ENCODE measurements around the gene LMTK3. TPM values are rescaled to one million over a fixed set of nuclear protein-coding genes. Genes with fewer than 3 reads are reported as not detected.

LMTK3 gene
- total RNA-seq, 1 experiment from 2014 or later, result not detected

DNA sequence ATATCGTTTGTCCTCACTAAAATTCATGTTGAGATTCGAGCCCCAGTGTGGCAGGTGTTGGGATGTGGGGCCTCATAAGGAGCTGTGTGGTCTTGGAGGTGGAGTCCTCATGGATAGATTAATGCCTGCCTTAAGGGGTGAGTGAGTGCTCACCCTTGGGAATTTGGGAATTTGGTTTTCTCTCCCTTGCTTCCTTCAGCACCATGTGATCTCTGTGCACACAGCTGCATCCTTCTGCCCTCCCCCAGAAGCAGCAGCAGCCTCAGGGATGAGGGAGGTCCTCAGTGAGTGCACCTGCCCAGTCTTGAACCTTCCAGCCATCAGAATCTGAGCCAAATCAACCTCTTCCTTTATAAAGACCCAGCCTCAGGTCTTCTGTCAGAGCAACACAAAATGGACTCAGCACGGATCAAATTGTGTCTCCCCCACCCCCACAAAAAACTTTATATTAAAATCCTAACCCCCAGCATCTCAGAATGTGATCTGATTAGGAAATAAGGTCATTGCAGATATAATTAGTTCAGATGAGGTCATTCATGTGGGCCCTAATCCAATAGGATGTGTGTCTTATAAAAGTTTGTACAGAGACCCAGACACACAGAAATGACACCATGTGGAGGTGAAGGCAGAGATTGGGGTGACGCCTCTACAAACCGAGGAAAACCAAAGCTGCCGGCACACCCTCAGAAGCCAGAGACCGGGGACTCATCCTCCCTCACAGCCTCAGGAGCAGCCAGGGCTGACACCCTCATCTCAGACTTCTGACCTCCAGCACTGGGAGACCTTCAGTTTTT lies 29.6 kb downstream of the LMTK3 start:
- Histone ChIP-seq H3K36me3 (ENCODE audit: insufficient read depth, low read length) (no peaks in the 10 kb centered on the region), H3K4me2 (ENCODE audit: low read depth, low read length, poor library complexity, severe bottlenecking) (no peak overlapping the region), H3K4me3 (ENCODE audit: low read length) (no peak overlapping the region), H4K20me1 (ENCODE audit: insufficient read depth, low read depth, low read length) (no peaks in the 10 kb centered on the region), H2AFZ (ENCODE audit: low read length) (no peak overlapping the region), H3K9ac (ENCODE audit: low read length) (no peak overlapping the region), H3K79me2 (ENCODE audit: low read length) (no peaks in the 10 kb centered on the region), H3K27me3 (ENCODE audit: low read length) (no peaks in the 10 kb centered on the region), H3K4me1 (ENCODE audit: low read length) (no peaks in the 10 kb centered on the region), H3K9me3 (ENCODE audit: low read length) (no peaks in the 10 kb centered on the region), H3K9me2 (replicated peaks; ENCODE audit: insufficient read depth, low read length) (no peaks in the 10 kb centered on the region), H3K27ac (ENCODE audit: low read length) (no peak overlapping the region)
- DNase-seq, result no peak

DNA sequence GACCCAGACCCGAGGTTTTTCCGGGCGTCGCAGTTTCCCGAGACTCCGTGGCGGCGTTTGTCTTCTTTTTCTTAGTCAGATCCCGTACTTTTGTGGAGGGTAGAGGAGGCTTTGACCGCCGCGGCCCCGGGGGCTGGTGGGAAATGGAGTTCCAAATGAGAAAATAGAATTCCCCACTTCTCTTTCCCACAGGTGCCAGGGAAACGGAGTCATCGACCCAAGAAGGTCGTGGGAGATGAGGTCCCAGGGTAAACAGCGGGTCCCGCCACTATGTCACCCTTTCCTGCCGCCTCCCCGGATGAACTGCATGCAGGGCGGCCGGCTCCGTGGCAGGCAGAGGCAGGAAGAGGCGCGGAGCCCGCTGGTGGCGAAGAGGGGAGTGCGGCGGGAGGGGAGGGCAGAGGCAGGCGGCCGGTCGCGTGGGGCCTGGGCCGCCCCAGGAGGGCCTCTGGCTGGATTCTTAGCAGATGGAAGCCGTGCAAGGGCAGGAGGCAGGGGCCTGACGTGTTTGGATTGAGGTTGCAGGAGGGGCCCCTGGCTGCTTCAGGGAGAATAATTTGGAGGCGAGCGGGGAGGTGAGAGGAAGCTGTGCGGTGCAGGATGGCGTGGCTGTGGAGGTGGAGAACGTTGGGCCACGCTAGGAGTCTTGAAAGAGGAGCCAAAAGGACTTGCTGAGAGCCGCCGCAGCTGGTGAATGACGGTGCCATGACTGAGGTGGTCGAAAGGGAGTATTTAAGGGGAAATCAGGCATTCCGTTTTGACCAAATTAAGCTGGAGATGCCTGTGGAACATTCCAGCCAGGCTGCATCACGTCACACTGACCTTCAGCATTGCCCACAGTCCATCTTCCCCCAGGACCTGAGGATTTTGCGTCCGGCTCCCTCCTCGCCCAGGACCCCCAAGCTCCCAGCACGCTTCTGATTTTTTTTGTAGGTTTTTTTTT lies 30.8 kb downstream of the LMTK3 start:
- no peak overlapping the region for H3K27ac ChIP-seq (ENCODE audit: low read length)

DNA sequence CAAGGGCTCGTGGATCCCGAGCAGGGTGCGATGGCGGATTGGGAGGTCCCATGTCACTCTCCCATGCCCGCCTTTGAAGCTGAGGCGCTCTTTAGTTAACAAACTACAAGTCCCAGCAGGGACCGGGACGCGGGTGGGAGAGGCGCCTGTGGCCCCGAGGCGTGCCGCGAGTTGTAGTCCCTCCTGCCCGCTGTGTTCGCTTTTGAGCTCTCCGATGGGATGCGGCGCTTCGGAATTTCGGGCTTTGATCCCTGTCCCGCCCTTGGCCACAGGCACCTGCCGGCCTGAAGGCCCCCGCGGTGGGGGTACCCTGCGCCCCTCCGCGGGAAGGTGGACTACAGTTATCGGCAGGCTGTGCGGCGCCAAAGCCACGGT lies 31.5 kb downstream of the LMTK3 start:
- no peaks in the 10 kb centered on the region for H3K9me2 ChIP-seq (replicated peaks; ENCODE audit: insufficient read depth, low read length)
- no peaks in the 10 kb centered on the region for H3K9me3 ChIP-seq (ENCODE audit: low read length)
- H3K4me3 ChIP-seq (ENCODE audit: low read length), result no peak overlapping the region
- H3K79me2 ChIP-seq (ENCODE audit: low read length), result no peaks in the 10 kb centered on the region
- H3K27ac ChIP-seq (ENCODE audit: low read length), result no peak overlapping the region
- no peak overlapping the region for H2AFZ ChIP-seq (ENCODE audit: low read length)
- H3K4me1 ChIP-seq (ENCODE audit: low read length), result no peaks in the 10 kb centered on the region
- no peak for DNase-seq
- H4K20me1 ChIP-seq (ENCODE audit: insufficient read depth, low read depth, low read length), result no peaks in the 10 kb centered on the region
- no peak overlapping the region for H3K4me2 ChIP-seq (ENCODE audit: low read depth, low read length, poor library complexity, severe bottlenecking)
- H3K36me3 ChIP-seq (ENCODE audit: insufficient read depth, low read length), result no peaks in the 10 kb centered on the region
- no peaks in the 10 kb centered on the region for H3K27me3 ChIP-seq (ENCODE audit: low read length)
- H3K9ac ChIP-seq (ENCODE audit: low read length), result no peak overlapping the region

More for the DNA sequence above, 30.8 kb downstream of the LMTK3 start:
- no peak overlapping the region for H3K4me2 ChIP-seq (ENCODE audit: low read depth, low read length, poor library complexity, severe bottlenecking)
- no peak overlapping the region for H3K4me3 ChIP-seq (ENCODE audit: low read length)
- no peak overlapping the region for H2AFZ ChIP-seq (ENCODE audit: low read length)
- no peaks in the 10 kb centered on the region for H3K9me2 ChIP-seq (replicated peaks; ENCODE audit: insufficient read depth, low read length)
- H3K9ac ChIP-seq (ENCODE audit: low read length), result no peak overlapping the region
- no peak for DNase-seq
- H3K27me3 ChIP-seq (ENCODE audit: low read length), result no peaks in the 10 kb centered on the region
- no peaks in the 10 kb centered on the region for H4K20me1 ChIP-seq (ENCODE audit: insufficient read depth, low read depth, low read length)
- H3K79me2 ChIP-seq (ENCODE audit: low read length), result no peaks in the 10 kb centered on the region
- no peaks in the 10 kb centered on the region for H3K9me3 ChIP-seq (ENCODE audit: low read length)
- H3K36me3 ChIP-seq (ENCODE audit: insufficient read depth, low read length), result no peaks in the 10 kb centered on the region
- H3K4me1 ChIP-seq (ENCODE audit: low read length), result no peaks in the 10 kb centered on the region

DNA sequence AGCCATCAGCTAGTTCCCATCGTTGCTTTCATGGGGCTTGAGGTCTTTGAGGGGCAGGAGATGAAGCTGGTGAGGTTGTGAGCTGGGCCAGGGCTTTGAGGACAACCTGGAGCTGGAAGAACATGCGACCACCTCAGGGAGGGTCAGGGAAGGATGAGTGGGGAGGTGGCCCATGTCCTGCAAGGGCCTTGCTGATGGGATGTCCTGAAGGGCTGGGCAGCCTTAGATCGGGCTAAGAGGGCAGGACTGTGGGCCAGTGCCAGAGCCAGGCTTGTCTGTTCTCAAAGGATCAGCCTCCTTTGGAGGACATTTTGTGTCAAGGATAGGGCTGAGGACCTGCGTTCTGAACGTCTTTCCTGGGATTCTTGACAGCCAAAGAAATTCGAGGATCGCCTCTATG lies 31.9 kb downstream of the LMTK3 start:
- Histone ChIP-seq H3K27me3 (ENCODE audit: low read length) (no peaks in the 10 kb centered on the region), H3K36me3 (ENCODE audit: insufficient read depth, low read length) (0 out of 2 replicates have a peak, but pooled peaks cover 2% of the 10 kb centered on the region), H2AFZ (ENCODE audit: low read length) (no peak overlapping the region), H3K27ac (ENCODE audit: low read length) (no peak overlapping the region), H3K4me3 (ENCODE audit: low read length) (no peak overlapping the region), H3K9me3 (ENCODE audit: low read length) (no peaks in the 10 kb centered on the region), H3K4me1 (ENCODE audit: low read length) (no peaks in the 10 kb centered on the region), H3K4me2 (ENCODE audit: low read depth, low read length, poor library complexity, severe bottlenecking) (no peak overlapping the region), H3K79me2 (ENCODE audit: low read length) (no peaks in the 10 kb centered on the region), H4K20me1 (ENCODE audit: insufficient read depth, low read depth, low read length) (no peaks in the 10 kb centered on the region), H3K9me2 (replicated peaks; ENCODE audit: insufficient read depth, low read length) (no peaks in the 10 kb centered on the region), H3K9ac (ENCODE audit: low read length) (no peak overlapping the region)
- DNase-seq, result no peak

DNA sequence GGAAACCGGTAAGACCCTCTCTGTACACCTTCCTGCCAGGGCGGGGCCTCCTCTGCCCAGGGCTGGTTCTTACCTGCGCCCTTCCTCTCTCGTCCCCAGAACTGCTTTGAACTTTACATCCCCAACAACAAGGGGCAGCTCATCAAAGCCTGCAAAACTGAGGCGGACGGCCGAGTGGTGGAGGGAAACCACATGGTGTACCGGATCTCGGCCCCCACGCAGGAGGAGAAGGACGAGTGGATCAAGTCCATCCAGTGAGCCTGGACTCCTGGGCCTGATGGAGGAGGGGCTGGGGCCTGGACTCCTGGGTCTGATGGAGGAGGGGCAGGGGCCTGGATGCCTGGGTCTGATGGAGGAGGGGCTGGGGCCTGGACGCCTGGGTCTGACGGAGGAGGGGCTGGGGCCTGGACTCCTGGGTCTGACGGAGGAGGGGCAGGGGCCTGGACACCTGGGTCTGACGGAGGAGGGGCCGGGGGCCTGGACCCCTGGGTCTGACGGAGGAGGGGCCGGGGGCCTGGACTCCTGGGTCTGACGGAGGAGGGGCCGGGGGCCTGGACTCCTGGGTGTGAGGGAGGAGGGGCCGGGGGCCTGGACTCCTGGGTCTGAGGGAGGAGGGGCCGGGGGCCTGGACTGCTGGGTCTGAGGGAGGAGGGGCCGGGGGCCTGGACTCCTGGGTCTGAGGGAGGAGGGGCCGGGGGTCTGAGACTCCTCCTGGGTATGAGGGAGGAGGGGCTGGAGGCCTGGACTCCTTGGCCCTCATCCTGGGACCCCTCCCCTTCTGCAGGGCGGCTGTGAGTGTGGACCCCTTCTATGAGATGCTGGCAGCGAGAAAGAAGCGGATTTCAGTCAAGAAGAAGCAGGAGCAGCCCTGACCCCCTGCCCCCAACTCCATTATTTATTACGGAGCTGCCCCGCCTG lies 33.0 kb downstream of the LMTK3 start:
- Histone ChIP-seq H3K79me2 (ENCODE audit: low read length) (no peaks in the 10 kb centered on the region), H3K4me1 (ENCODE audit: low read length) (no peaks in the 10 kb centered on the region), H4K20me1 (ENCODE audit: insufficient read depth, low read depth, low read length) (no peaks in the 10 kb centered on the region), H3K27me3 (ENCODE audit: low read length) (no peaks in the 10 kb centered on the region), H3K4me2 (ENCODE audit: low read depth, low read length, poor library complexity, severe bottlenecking) (no peak overlapping the region), H3K27ac (ENCODE audit: low read length) (no peak overlapping the region), H3K9me2 (replicated peaks; ENCODE audit: insufficient read depth, low read length) (no peaks in the 10 kb centered on the region), H3K4me3 (ENCODE audit: low read length) (no peak overlapping the region), H3K9ac (ENCODE audit: low read length) (no peak overlapping the region), H3K9me3 (ENCODE audit: low read length) (no peaks in the 10 kb centered on the region), H2AFZ (ENCODE audit: low read length) (no peak overlapping the region), H3K36me3 (ENCODE audit: insufficient read depth, low read length) (0 out of 2 replicates have a peak, but pooled peaks cover 3% of the 10 kb centered on the region)
- DNase-seq, result no peak

DNA sequence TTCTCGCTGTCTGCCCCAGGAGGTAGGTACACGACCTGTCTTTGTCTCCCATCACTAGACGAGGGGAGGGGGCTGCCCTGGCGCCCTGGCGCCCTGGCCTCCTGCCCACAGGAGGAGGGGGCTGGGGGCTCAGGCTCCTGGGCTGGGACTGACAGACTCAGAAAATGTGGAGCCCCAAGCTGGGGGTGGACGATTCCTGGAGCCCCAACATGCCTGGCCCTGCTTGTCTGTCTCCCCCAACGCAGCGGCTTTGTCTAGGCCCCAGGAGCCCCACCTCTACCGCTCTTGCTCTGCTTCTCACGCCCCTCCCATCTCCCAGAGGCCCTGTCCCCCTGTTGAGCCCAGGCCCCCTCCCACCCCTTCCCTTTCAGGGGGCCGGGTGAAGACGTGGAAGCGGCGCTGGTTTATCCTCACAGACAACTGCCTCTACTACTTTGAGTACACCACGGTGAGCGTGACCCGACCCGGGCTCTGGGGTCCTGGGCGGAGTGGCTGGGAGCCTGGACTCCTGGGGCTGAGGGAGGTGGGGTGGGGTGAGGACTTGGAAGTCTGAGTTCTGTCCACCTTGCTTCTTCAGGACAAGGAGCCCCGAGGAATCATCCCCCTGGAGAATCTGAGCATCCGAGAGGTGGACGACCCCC lies 33.8 kb downstream of the LMTK3 start:
- no peak overlapping the region for H3K4me3 ChIP-seq (ENCODE audit: low read length)
- no peak overlapping the region for H3K9ac ChIP-seq (ENCODE audit: low read length)
- H3K36me3 ChIP-seq (ENCODE audit: insufficient read depth, low read length), result peaks cover 9% of the 10 kb centered on the region
- no peak overlapping the region for H2AFZ ChIP-seq (ENCODE audit: low read length)
- no peaks in the 10 kb centered on the region for H3K9me3 ChIP-seq (ENCODE audit: low read length)
- 0 out of 2 replicates have a peak, but pooled peaks cover 4% of the 10 kb centered on the region for H4K20me1 ChIP-seq (ENCODE audit: insufficient read depth, low read depth, low read length)
- no peaks in the 10 kb centered on the region for H3K9me2 ChIP-seq (replicated peaks; ENCODE audit: insufficient read depth, low read length)
- no peaks in the 10 kb centered on the region for H3K79me2 ChIP-seq (ENCODE audit: low read length)
- H3K27me3 ChIP-seq (ENCODE audit: low read length), result no peaks in the 10 kb centered on the region
- no peak for DNase-seq
- H3K4me1 ChIP-seq (ENCODE audit: low read length), result no peaks in the 10 kb centered on the region
- H3K27ac ChIP-seq (ENCODE audit: low read length), result no peak overlapping the region
- H3K4me2 ChIP-seq (ENCODE audit: low read depth, low read length, poor library complexity, severe bottlenecking), result no peak overlapping the region

DNA sequence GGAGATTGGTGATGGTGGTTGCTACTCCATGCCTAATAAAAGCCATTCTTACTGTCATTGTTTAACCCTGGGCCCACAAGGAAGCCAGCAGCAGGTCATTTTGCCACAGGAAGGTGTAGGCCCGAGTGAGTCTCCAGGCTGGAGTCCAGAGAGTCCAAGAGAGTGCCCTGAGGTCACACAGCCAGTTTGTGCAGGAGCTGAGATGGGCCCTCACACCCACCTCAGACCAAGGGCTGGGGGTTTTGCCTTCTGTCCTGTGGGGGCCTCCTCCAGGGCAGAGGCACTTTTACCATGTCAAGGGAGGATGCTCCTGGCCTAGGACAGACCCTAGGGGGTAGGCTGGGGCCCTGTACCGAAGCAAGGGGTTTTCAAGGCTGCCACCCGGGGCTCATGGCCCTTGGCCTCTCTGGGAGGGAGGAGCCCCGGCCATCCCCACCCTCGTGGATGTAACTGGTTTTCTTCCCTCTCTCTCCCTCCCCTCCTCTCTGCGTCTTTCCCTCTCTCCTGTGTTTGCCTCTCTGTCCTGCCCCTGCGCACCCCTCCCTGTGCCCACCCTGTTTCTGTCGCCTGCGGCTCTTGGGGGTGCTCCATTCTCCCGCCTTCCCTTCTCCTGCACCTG lies 34.5 kb downstream of the LMTK3 start:
- H3K9ac ChIP-seq (ENCODE audit: low read length), result no peak overlapping the region
- H3K79me2 ChIP-seq (ENCODE audit: low read length), result no peaks in the 10 kb centered on the region
- 0 out of 2 replicates have a peak, but pooled peaks cover 4% of the 10 kb centered on the region for H4K20me1 ChIP-seq (ENCODE audit: insufficient read depth, low read depth, low read length)
- DNase-seq, result no peak
- no peak overlapping the region for H2AFZ ChIP-seq (ENCODE audit: low read length)
- H3K27me3 ChIP-seq (ENCODE audit: low read length), result no peaks in the 10 kb centered on the region
- peaks cover 11% of the 10 kb centered on the region for H3K36me3 ChIP-seq (ENCODE audit: insufficient read depth, low read length)
- no peak overlapping the region for H3K4me3 ChIP-seq (ENCODE audit: low read length)
- H3K4me2 ChIP-seq (ENCODE audit: low read depth, low read length, poor library complexity, severe bottlenecking), result no peak overlapping the region
- H3K9me2 ChIP-seq (replicated peaks; ENCODE audit: insufficient read depth, low read length), result no peaks in the 10 kb centered on the region
- H3K27ac ChIP-seq (ENCODE audit: low read length), result no peak overlapping the region
- H3K4me1 ChIP-seq (ENCODE audit: low read length), result no peaks in the 10 kb centered on the region
- no peaks in the 10 kb centered on the region for H3K9me3 ChIP-seq (ENCODE audit: low read length)

All from Karpas-422 (cell line).